Chondrocyte (in vitro differentiated cells): ENCODE data around the gene MAT1A. TPM values are rescaled to one million over a fixed set of nuclear protein-coding genes. Genes with fewer than 3 reads are reported as not detected.

Experiments used
- total RNA-seq: library from RNA; stranded (reverse); gene quantifications from 3 replicates; pipeline ENCODE4 v1.2.1, GENCODE V29; 2021

MAT1A gene
- total RNA-seq, 1 donor from 2014 or later: not detected

Other genes starting within 250 kb of the MAT1A start
- gene TMEM254, start 211.0 kb downstream of the MAT1A start, total RNA-seq: 18.2 to 19.6 TPM (median 18.9 TPM) in 3 replicates
- gene PLAC9, start 156.9 kb downstream of the MAT1A start, total RNA-seq: 121 to 198 TPM (median 193 TPM) in 3 replicates
- gene ANXA11, start 84.1 kb downstream of the MAT1A start, total RNA-seq: 98.0 to 139 TPM (median 133 TPM) in 3 replicates
- not detected in 3 replicates for gene DYDC1, start 67.1 kb upstream of the MAT1A start, total RNA-seq
- gene DYDC2, start 67.1 kb upstream of the MAT1A start, total RNA-seq: not detected in 3 replicates
- gene PRXL2A, start 118.9 kb upstream of the MAT1A start, total RNA-seq: 47.4 to 86.9 TPM (median 83.9 TPM) in 3 replicates
- gene TSPAN14, start 164.7 kb upstream of the MAT1A start, total RNA-seq: 23.0 to 57.4 TPM (median 53.8 TPM) in 3 replicates
- 0.07 TPM in 1 of 3 replicates, not detected in the others for gene SH2D4B, start 248.2 kb upstream of the MAT1A start, total RNA-seq